Endothelial cell of umbilical vein (primary cell): ENCODE results near the gene ZNF316. TPM values are rescaled to one million over a fixed set of nuclear protein-coding genes. Genes with fewer than 3 reads are reported as not detected.

Experiments used
- BruUV-seq: library from RNA; stranded (reverse); fragments of 400-500 nt; replicated peaks from 2 replicates; lab custom pipeline; 2021; lab: Mats Ljungman, UMichigan
- CTCF ChIA-PET: fragments of 300-600, 350-600 bp; sonication (Branson Sonifier 250); formaldehyde crosslinking; loops from one replicate; lab custom pipeline; 2021; ENCODE audit warnings: antibody characterized with exemption, inconsistent platforms; lab: Charles Lee
- POLR2A ChIA-PET: fragments of 300-600, 350-600 bp; sonication (Branson Sonifier 250); formaldehyde crosslinking; loops from one replicate; lab custom pipeline; 2021; ENCODE audit warnings: antibody characterized with exemption, inconsistent platforms; lab: Charles Lee
- DNase-seq: peaks from one replicate; pipeline ENCODE4 v3.0.0-alpha.2; 2011; ENCODE audit warnings: low read depth, low spot score
- FAIRE-seq: peaks from 2 replicates; lab custom pipeline; 2011; peaks lifted over from hg19 to GRCh38; lab: Jason Lieb, UNC
- H2AFZ ChIP-seq: 2 replicates; pipeline ENCODE4 v1.6.0; 2012; ENCODE audit warnings: low read depth, low read length, control low read depth, inconsistent platforms
- H3K27ac ChIP-seq: 2 replicates; pipeline ENCODE4 v1.5.1; 2011; ENCODE audit warnings: low read depth, mild to moderate bottlenecking, control low read depth, low read length, moderate library complexity; ENCODE audit not compliant: insufficient read depth
- H3K27me3 ChIP-seq, 2 experiments: 2 replicates each; pipeline versions ENCODE4 v1.6.0 to v1.6.1; 2011; ENCODE audit warnings: low read length in 2 of 2, mixed read lengths in 1 of 2; ENCODE audit not compliant: control insufficient read depth in 2 of 2, insufficient read depth in 2 of 2
- H3K36me3 ChIP-seq, 2 experiments: 2 replicates in 1 of 2; 3 replicates in 1 of 2; pipeline ENCODE4 v1.5.1; 2011; ENCODE audit warnings: low read length in 2 of 2, mild to moderate bottlenecking in 1 of 2, moderate library complexity in 1 of 2; ENCODE audit not compliant: control insufficient read depth in 2 of 2, insufficient read depth in 2 of 2; ENCODE audit errors: extremely low read depth in 1 of 2
- H3K4me1 ChIP-seq: 3 replicates; pipeline ENCODE4 v1.5.1; 2011; ENCODE audit warnings: mild to moderate bottlenecking, low read length; ENCODE audit not compliant: control insufficient read depth, insufficient read depth; ENCODE audit errors: extremely low read depth
- H3K4me2 ChIP-seq: 2 replicates; pipeline ENCODE4 v1.6.1; 2011; ENCODE audit warnings: low read length, control low read depth, mixed read lengths; ENCODE audit not compliant: insufficient read depth
- H3K4me3 ChIP-seq, 3 experiments: fragments of 200-600 bp in 1 of 3; sonication (generic), shearing (Covaris generic) in 1 of 3; replicated peaks in 1 of 3; 2 replicates each; pipeline ENCODE4 v1.5.1; 2011 to 2016; ENCODE audit warnings: control low read depth in 3 of 3, low read length in 3 of 3, mild to moderate bottlenecking in 2 of 3, inconsistent platforms in 1 of 3, low read depth in 1 of 3, moderate library complexity in 1 of 3; ENCODE audit not compliant: insufficient read depth in 1 of 3
- H3K79me2 ChIP-seq: 2 replicates; pipeline ENCODE4 v1.6.0; 2012; ENCODE audit warnings: low read length, inconsistent platforms; ENCODE audit not compliant: control insufficient read depth, insufficient read depth
- H3K9ac ChIP-seq: replicated peaks from 2 replicates; pipeline ENCODE3; 2011; ENCODE audit warnings: low read length, control low read depth; ENCODE audit not compliant: insufficient read depth; ENCODE audit errors: extremely low read depth
- H3K9me1 ChIP-seq: replicated peaks from 3 replicates; pipeline ENCODE4 v1.6.0; 2011; ENCODE audit warnings: mild to moderate bottlenecking, low read length; ENCODE audit not compliant: control insufficient read depth, insufficient read depth; ENCODE audit errors: extremely low read depth
- H3K9me3 ChIP-seq: replicated peaks from 2 replicates; pipeline ENCODE4 v1.5.1; 2012; ENCODE audit warnings: low read length, inconsistent platforms; ENCODE audit not compliant: control insufficient read depth, insufficient read depth
- H4K20me1 ChIP-seq: replicated peaks from 2 replicates; pipeline ENCODE3; 2011; ENCODE audit warnings: mild to moderate bottlenecking, low read length; ENCODE audit not compliant: control insufficient read depth, insufficient read depth; ENCODE audit errors: extremely low read depth
- CTCF ChIP-seq, 2 donors: IDR thresholded peaks; 1 replicate in 1 of 2; 2 replicates in 1 of 2; pipeline ENCODE4 v1.5.1; 2011; ENCODE audit warnings: low read length in 2 of 2, mild to moderate bottlenecking in 2 of 2, moderate library complexity in 2 of 2, control low read depth in 1 of 2, inconsistent platforms in 1 of 2, low read depth in 1 of 2; ENCODE audit not compliant: insufficient read depth in 1 of 2; ENCODE audit errors: extremely low read depth in 1 of 2
- EZH2 ChIP-seq: IDR thresholded peaks from 2 replicates; pipeline ENCODE4 v1.6.1; 2012; ENCODE audit warnings: borderline replicate concordance, low read depth, mild to moderate bottlenecking, moderate library complexity, low read length, inconsistent platforms; ENCODE audit not compliant: severe bottlenecking
- FOS ChIP-seq: IDR thresholded peaks from 2 replicates; pipeline ENCODE4 v1.6.1; 2011; ENCODE audit warnings: mild to moderate bottlenecking, low read length, moderate library complexity, borderline replicate concordance; ENCODE audit not compliant: insufficient read depth
- GATA2 ChIP-seq: IDR thresholded peaks from 2 replicates; pipeline ENCODE4 v1.7.0; 2011; ENCODE audit warnings: low read depth, mild to moderate bottlenecking, moderate library complexity, mixed read lengths, low read length; ENCODE audit not compliant: insufficient read length, insufficient read depth
- JUN ChIP-seq: IDR thresholded peaks from 2 replicates; pipeline ENCODE4 v1.6.1; 2011; ENCODE audit warnings: borderline replicate concordance, low read depth; ENCODE audit not compliant: insufficient read length, insufficient read depth
- MAX ChIP-seq: IDR thresholded peaks from 2 replicates; pipeline ENCODE4 v1.6.1; 2011; ENCODE audit not compliant: insufficient read depth, insufficient read length
- MYC ChIP-seq: IDR thresholded peaks from one replicate; pipeline ENCODE4 v1.6.1; 2011; ENCODE audit warnings: mild to moderate bottlenecking, low read depth, low read length
- POLR2A ChIP-seq: IDR thresholded peaks from 2 replicates; pipeline ENCODE4 v1.6.1; 2012; ENCODE audit warnings: low read depth, mild to moderate bottlenecking, control low read depth, low read length
- POLR2AphosphoS5 ChIP-seq: IDR thresholded peaks from 2 replicates; pipeline ENCODE4 v1.6.1; 2012; ENCODE audit warnings: low read depth, mild to moderate bottlenecking, control low read depth, low read length, moderate library complexity; ENCODE audit not compliant: insufficient read depth
- dilution Hi-C: fragments of 300-500 bp; cut with MboI; formaldehyde crosslinking; loops from one replicate; pipeline ENCODE4 v1.15.0; 2019; ENCODE audit warnings: low sequenced_read_pairs; ENCODE audit not compliant: extremely low pct_ligation_motif_present
- intact Hi-C: fragments of 100-400 bp; cut with micrococcal nuclease; formaldehyde crosslinking; loops from one replicate; pipeline ENCODE4 v1.10.0; 2022
- polyA plus RNA-seq, 4 experiments: library from polyadenylated mRNA; depleted of rRNA in 3 of 4; stranded (reverse) in 3 of 4; unstranded in 1 of 4; fragments of >200 nt; gene quantifications; 2 replicates each; pipeline versions ENCODE4 v1.2.1 to v1.2.3, GENCODE V29; 2011 to 2012; ENCODE audit warnings: missing spikeins in 1 of 4
- total RNA-seq: library from RNA; stranded (reverse); gene quantifications from 2 replicates; pipeline ENCODE4 v1.2.3, GENCODE V29; 2021

Gene ZNF316
- total and polyA plus RNA-seq, 2 donors (not counting 3 experiments of a cell fraction or from before 2014, with no cell fraction given), result 7.7 to 23.8 TPM

GRCh38 chr7:6612819-6613218, 24.3 kb upstream of the ZNF316 start:
- DNase-seq, result no peak
- POLR2A ChIA-PET, result no interaction called here
- TF ChIP-seq CTCF (IDR thresholded peaks at IDR 0.05; ENCODE audit: extremely low read depth in 1 of 2, insufficient read depth in 1 of 2, low read depth in 1 of 2, low read length in 2 of 2) (no peak), MYC (no peak), EZH2 (no peak), JUN (no peak), POLR2A (no peak), GATA2 (no peak), MAX (no peak), POLR2AphosphoS5 (no peak), FOS (no peak)
- no peak overlapping the region for H3K9ac ChIP-seq
- no peak overlapping the region for H2AFZ ChIP-seq
- no peaks in the 10 kb centered on the region for H4K20me1 ChIP-seq
- FAIRE-seq, result no peak
- dilution Hi-C loops (no loop called here), intact Hi-C loops (no loop called here)
- no peaks in the 10 kb centered on the region for H3K4me1 ChIP-seq
- H3K79me2 ChIP-seq, result no peaks in the 10 kb centered on the region
- CTCF ChIA-PET, result interaction anchor here (1.3 kb wide), 1 partner anchor 8 kb away, joined by 4 read pairs; no protein-coding TSS in a partner anchor
- no peak overlapping the region for H3K4me3 ChIP-seq
- H3K9me3 ChIP-seq, result no peaks in the 10 kb centered on the region
- peaks cover 0 to 4% of the 10 kb centered on the region in 2 experiments for H3K36me3 ChIP-seq
- no peaks in the 10 kb centered on the region for H3K9me1 ChIP-seq
- no peak overlapping the region for H3K4me2 ChIP-seq
- no peak overlapping the region for H3K27ac ChIP-seq
- no TSS peak for BruUV-seq
- peaks cover 18 to 24% of the 10 kb centered on the region in 2 experiments for H3K27me3 ChIP-seq
